AG09319 (cell line): ENCODE results near the gene FARP1.

Experiments used
- DNase-seq: peaks from one replicate; pipeline ENCODE4 v3.0.0-alpha.2; 2010; ENCODE audit warnings: low read depth; ENCODE audit errors: extremely low read depth
- CTCF ChIP-seq: IDR thresholded peaks from 2 replicates; pipeline ENCODE4 v1.5.1; 2011; ENCODE audit warnings: low read depth, mild to moderate bottlenecking, inconsistent platforms, low read length, moderate library complexity

The FARP1 gene

GRCh38 chr13:98393873-98394272 lies 251.0 kb downstream of the FARP1 start:
- TF ChIP-seq CTCF: no peak
- DNase-seq: no peak

GRCh38 chr13:98394820-98395510 lies 252.1 kb downstream of the FARP1 start:
- TF ChIP-seq CTCF: no peak
- DNase-seq: no peak

GRCh38 chr13:98396071-98396710 lies 253.3 kb downstream of the FARP1 start:
- no peak for DNase-seq
- TF ChIP-seq CTCF: no peak

- no peak for DNase-seq
- peak; percentile 46 for TF ChIP-seq CTCF
Measured at GRCh38 chr13:98397221-98397620, 254.3 kb downstream of the FARP1 start.

- TF ChIP-seq CTCF: no peak
Measured at GRCh38 chr13:98397861-98398260, 255.0 kb downstream of the FARP1 start.

GRCh38 chr13:98398581-98398980 lies 255.7 kb downstream of the FARP1 start:
- TF ChIP-seq CTCF: no peak
- DNase-seq: no peak

More at GRCh38 chr13:98397861-98398260, 255.0 kb downstream of the FARP1 start:
- no peak for DNase-seq

GRCh38 chr13:98399756-98400155 lies 256.9 kb downstream of the FARP1 start:
- no peak for DNase-seq

More at GRCh38 chr13:98399756-98400155, 256.9 kb downstream of the FARP1 start:
- no peak for TF ChIP-seq CTCF
